A549 treated with CpdA at 1 μM for 4 hours (cell line): ENCODE results near the gene MATN1. TPM values are rescaled to one million over a fixed set of nuclear protein-coding genes. Genes with fewer than 3 reads are reported as not detected.

Experiments used
- total RNA-seq: library from RNA; stranded (reverse); fragments of 200-300 nt; extraction: Qiagen RNA extraction; gene quantifications from 5 replicates; pipeline ENCODE4 v1.2.3, GENCODE V29; 2022; ENCODE audit warnings: low read depth

MATN1 gene
- total RNA-seq = 0.05 to 0.25 TPM (median 0.07 TPM) in 4 of 5 replicates, not detected in the other

DNA sequence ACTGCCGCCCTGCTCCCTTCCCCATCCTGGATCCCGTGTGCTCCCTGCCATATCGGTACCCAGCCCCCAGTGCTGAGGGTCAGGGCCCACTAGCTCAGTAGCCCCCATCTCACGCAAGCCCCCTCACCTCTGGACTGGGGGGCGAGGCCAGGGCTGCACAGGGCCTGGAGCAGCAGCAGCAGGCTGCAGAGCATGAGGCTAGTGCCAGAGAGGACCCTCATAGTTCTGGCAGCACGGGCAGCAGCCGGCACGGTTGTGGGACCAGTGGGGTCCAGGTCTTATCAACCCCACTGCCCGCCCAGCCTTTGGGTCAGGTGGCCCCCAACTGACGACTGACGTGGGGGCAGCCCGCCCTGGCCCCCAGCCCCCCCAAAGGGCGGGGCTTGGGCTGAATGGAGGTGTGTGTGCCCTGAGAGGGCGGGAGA lies at the start of gene MATN1:
MATN1 (minus strand) TSS at position 255 of the 425 bp plus-strand sequence; CDS start at position 221, 34 bp downstream.

DNA sequence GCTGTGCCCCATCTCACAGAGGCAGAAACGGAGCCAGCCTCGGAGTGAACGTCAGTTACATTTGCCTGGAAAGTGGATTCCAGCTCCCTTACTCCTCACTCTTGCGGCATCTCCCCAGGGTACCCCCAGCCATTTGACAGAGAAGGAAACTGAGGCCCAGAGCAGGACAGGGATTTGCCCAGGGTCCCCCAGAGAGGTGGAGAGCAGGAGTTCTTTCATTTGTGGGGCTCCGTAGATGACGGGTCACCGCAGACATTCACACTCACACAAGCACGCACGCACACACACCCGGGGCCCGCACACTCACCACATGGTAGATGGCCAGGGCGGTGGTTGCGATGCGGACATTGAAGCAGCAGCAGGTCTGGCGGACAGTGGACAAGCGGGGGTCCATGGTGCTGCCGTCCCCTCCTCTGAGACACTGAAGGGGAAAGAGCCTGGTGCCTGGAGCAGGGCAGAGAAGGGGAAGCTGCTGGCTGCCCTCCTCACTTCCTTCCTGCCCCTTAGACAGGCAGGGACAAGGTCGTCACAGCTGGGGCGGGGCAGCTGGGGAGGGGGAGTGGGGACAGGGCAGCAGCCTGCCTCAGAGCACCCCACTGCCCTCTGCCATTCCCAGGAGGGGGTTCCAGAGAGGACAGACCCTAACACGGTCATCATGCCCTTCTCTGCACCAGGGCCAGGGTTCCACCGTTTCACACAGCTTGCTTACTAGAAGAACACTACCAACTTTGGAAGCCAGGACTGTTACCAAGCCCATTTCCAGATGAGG lies 34.2 kb upstream of the MATN1 start, which contains the start of gene LAPTM5:
LAPTM5 (minus strand) TSS at position 423 of the 769 bp plus-strand sequence; CDS start at position 394, 29 bp downstream.

Other genes starting within 250 kb of the MATN1 start
- 0.10 to 0.23 TPM (median 0.19 TPM) in 4 of 5 replicates, not detected in the other for gene LAPTM5, start 34.2 kb upstream of the MATN1 start, total RNA-seq
- gene SDC3, start 185.2 kb upstream of the MATN1 start, total RNA-seq = 6.5 to 10.8 TPM (median 8.4 TPM) in 5 replicates